ENCODE measurements around the gene NAP1L4.

NAP1L4 gene

GRCh38 chr11:2976294-2977063 is 15.7 kb downstream of the NAP1L4 start:
- DNase-seq, result no peak
- in situ Hi-C loops (cut with HindIII; ENCODE audit: low pct_ligation_motif_present, low pct_unique_long_range_greater_than_20kb, low sequenced_read_pairs), result no loop called here

DNA sequence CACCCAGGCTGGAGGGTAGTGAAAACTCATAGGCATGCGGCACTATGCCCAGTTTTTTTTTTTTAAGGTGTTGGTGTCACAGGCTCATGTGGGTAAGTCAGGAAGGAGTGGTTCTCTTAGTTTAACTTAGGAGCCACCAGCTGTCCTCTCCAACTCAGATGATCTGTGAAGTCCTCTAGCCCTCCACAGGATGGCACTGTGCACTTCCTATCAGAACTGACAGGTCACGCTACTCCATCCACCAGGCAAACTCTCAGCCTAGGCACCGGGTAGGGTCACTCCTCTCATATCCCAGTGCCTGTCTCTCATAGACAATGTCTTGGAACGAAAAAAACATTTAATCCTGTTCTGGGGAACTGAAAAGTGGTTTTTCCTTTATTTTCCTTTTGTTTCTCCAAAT is 16.5 kb downstream of the NAP1L4 start:
- in situ Hi-C loops (cut with HindIII; ENCODE audit: low pct_ligation_motif_present, low pct_unique_long_range_greater_than_20kb, low sequenced_read_pairs), result no loop called here
- DNase-seq, result peak; percentile 34

- in situ Hi-C loops (cut with HindIII; ENCODE audit: low pct_ligation_motif_present, low pct_unique_long_range_greater_than_20kb, low sequenced_read_pairs), result no loop called here
Measured at GRCh38 chr11:2974272-2974671, 17.9 kb downstream of the NAP1L4 start.

DNA sequence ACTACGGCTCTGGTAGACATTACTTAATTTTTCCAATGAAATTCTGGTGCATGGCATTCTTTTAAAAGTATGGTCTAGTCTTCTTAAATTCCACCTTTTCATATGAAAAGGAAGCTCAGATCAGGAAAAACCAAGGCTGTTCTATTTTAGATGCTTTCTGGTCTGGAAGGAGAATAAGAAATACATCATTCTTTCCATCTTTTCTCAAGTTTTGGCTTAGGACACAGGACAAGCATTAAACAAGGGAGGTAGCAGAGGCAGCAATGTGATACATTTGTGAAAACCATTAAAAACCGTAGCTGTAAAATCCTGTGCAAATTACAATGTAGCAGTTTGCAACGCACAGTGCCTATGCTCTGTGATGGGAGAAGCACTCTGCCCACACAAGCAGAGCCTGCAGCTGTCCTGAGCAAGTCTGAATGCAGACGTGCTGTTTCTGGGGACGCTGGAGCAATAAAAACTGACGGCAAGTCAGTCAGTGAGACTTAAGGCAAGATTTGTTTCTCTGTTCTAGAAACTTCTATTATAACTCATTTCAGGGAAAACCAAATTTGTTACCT is 23.7 kb downstream of the NAP1L4 start:
- in situ Hi-C loops (cut with HindIII; ENCODE audit: low pct_ligation_motif_present, low pct_unique_long_range_greater_than_20kb, low sequenced_read_pairs), result no loop called here
- DNase-seq, result no peak

More at GRCh38 chr11:2974272-2974671, 17.9 kb downstream of the NAP1L4 start:
- no peak for DNase-seq

GRCh38 chr11:2964782-2965181 is 27.3 kb downstream of the NAP1L4 start:
- in situ Hi-C loops (cut with HindIII; ENCODE audit: low pct_ligation_motif_present, low pct_unique_long_range_greater_than_20kb, low sequenced_read_pairs), result no loop called here
- DNase-seq, result no peak

DNA sequence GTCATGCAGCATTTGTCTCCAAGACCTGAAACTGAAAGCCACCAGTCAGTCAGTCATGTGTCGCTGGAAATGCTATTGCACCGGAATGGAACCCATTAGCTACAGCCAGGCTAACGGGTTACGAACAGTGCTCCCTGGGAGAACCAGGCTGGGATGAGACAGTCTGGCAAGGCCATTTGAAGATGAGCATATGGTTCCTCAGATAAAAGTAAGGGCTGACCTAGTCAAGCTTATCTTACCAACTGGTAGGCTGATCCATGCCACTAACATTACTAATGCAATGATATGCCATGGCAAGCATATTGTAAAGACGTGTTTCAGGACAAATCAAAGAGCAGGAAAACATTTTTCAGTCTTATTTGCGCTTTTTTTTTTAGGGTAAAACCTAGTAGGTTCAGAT is 28.4 kb downstream of the NAP1L4 start:
- in situ Hi-C loops (cut with HindIII; ENCODE audit: low pct_ligation_motif_present, low pct_unique_long_range_greater_than_20kb, low sequenced_read_pairs), result no loop called here
- DNase-seq, result no peak

DNA sequence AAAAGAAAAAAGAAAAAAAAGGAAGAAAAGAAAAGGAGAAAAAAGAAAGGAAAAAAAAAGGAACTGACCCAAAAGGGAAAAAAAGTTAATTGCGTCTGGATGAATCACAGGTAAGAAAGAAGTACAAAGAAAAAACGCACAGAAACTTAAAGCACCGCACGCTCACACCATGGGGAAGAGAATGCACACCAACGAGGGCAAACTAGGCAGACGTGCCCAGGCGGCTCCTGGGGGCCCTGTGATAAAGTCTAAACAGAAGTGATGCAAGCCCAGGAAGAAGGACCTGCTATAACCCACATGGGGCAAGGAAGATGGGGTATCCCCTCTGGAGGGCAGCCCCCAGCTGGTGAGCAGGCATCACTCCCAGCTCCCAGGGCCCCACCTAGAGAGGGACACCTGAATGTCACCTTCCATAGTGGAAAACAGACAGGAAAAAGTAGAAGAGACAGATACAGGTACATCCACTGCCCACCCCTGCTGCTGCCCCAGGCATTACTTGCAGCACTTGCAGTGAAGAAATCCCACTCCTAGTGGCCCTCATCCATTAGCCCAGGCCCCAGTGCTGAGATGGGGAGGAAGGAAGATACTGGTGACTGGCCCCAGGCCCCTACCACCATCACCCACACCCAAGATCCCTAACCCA is 28.9 kb downstream of the NAP1L4 start:
- DNase-seq, result no peak
- in situ Hi-C loops (cut with HindIII; ENCODE audit: low pct_ligation_motif_present, low pct_unique_long_range_greater_than_20kb, low sequenced_read_pairs), result no loop called here

GRCh38 chr11:2961080-2961479 is 31.0 kb downstream of the NAP1L4 start:
- no peak for DNase-seq
- in situ Hi-C loops (cut with HindIII; ENCODE audit: low pct_ligation_motif_present, low pct_unique_long_range_greater_than_20kb, low sequenced_read_pairs), result no loop called here

DNA sequence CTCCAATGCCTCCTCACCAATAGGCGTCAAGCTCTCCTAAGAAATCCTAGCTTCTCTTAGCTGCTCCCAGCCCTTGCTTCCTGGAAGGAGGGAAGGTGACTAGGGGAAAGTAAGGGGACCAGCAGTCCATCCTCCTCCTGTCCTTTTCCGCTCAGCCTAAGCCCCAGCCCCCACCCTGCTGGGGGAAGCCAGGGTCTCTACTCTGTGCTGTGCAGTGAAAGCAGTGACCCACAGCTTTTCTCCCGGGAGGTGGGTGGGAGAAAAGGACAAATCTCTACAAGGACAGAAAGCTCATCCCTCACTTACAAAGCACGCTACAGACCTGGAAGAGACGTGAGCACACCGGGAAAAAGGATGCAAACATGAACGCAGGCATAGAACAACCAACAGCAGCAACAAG is 32.0 kb downstream of the NAP1L4 start:
- in situ Hi-C loops (cut with HindIII; ENCODE audit: low pct_ligation_motif_present, low pct_unique_long_range_greater_than_20kb, low sequenced_read_pairs), result no loop called here

DNA sequence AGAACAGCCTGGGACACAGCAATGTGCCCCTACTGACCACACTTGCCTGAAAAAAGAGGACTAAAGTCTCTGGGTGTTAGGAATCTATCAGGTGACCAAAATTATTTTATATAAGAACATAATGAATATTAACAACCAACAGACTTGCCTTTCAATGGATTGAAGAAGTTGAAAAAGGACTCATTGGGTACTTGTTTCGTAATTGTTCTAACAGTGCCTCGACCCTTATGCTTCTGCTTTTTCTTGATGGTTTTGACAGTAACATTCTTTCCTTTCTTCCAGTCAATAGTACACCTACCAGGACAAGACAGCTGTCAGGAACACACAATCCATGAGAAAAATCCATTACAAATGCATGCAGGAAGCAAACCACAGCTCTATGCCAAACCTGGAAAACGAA is 33.9 kb downstream of the NAP1L4 start:
- in situ Hi-C loops (cut with HindIII; ENCODE audit: low pct_ligation_motif_present, low pct_unique_long_range_greater_than_20kb, low sequenced_read_pairs), result no loop called here
- no peak for DNase-seq

More for the DNA sequence above, 32.0 kb downstream of the NAP1L4 start:
- no peak for DNase-seq

- peak; percentile 22 for DNase-seq
- in situ Hi-C loops (cut with HindIII; ENCODE audit: low pct_ligation_motif_present, low pct_unique_long_range_greater_than_20kb, low sequenced_read_pairs), result no loop called here
Measured at GRCh38 chr11:2955906-2956476, 36.1 kb downstream of the NAP1L4 start.

- DNase-seq, result no peak
- in situ Hi-C loops (cut with HindIII; ENCODE audit: low pct_ligation_motif_present, low pct_unique_long_range_greater_than_20kb, low sequenced_read_pairs), result no loop called here
Measured at GRCh38 chr11:2954263-2954662, 37.9 kb downstream of the NAP1L4 start.

GRCh38 chr11:2952290-2952689 is 39.8 kb downstream of the NAP1L4 start:
- no peak for DNase-seq
- in situ Hi-C loops (cut with HindIII; ENCODE audit: low pct_ligation_motif_present, low pct_unique_long_range_greater_than_20kb, low sequenced_read_pairs), result no loop called here

DNA sequence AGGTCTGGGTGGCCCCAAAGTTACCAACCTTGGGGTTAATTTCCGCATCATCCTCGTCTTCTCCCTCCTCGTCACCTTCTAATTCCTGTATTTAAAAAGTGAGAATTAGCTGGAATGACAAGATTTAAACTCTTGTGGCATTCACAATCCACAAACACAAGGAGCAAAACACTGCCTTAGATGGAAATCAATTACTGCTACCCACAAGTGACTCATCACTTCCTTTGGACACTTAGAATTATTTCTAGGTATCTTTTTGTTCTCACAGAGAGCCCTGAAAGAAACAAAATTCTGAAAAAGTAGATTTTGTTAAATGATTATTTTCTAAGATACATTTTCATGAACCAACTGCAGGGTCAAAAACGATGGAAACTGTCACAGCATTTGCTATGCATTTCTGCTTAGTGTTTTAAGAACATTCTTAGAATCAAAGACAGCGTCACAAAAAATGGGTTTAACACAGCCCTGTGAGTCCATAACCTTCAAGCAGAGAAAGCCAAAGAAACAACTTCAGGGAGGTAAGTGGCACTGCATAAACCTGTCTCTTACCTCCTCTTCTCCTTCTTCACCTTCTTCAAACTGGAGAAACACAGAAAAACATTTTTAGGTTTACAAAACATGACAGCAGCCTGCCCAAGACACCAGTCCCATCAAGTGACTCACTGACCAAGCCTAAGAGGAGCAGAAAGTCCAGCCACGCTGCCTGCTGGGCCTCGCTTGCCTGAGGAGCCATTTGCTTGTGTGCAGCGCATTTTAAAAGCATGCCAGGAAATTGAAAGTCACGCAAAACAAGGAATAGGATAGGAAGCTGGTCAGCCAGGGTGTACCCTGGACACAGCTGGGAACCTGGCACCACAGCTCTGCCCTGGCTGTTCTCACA is 40.7 kb downstream of the NAP1L4 start:
- no peak for DNase-seq
- in situ Hi-C loops (cut with HindIII; ENCODE audit: low pct_ligation_motif_present, low pct_unique_long_range_greater_than_20kb, low sequenced_read_pairs), result no loop called here

- in situ Hi-C loops (cut with HindIII; ENCODE audit: low pct_ligation_motif_present, low pct_unique_long_range_greater_than_20kb, low sequenced_read_pairs), result no loop called here
- no peak for DNase-seq
Measured at GRCh38 chr11:2950825-2951224, 41.3 kb downstream of the NAP1L4 start.

DNA sequence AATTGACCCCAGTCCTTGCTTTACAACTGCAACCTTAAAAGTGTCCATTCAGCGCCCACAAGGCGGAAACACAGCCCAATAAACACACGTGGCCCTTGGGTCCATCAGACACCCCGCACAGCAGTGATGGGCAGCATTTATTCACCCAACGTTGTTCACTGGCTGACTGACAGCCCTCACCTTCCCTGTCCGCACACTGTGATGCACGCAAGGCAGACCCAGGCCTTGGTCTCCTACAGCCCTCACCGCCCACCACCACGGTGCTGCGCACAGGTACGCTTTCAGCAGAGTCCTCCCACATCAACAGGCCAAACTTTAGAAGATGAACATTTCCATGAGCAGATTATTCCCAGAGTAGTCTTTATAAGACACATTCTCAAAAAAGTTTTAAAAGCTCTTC is 42.2 kb downstream of the NAP1L4 start:
- in situ Hi-C loops (cut with HindIII; ENCODE audit: low pct_ligation_motif_present, low pct_unique_long_range_greater_than_20kb, low sequenced_read_pairs), result no loop called here
- DNase-seq, result no peak

GRCh38 chr11:2947744-2948143 is 44.4 kb downstream of the NAP1L4 start:
- DNase-seq, result no peak
- in situ Hi-C loops (cut with HindIII; ENCODE audit: low pct_ligation_motif_present, low pct_unique_long_range_greater_than_20kb, low sequenced_read_pairs), result no loop called here

DNA sequence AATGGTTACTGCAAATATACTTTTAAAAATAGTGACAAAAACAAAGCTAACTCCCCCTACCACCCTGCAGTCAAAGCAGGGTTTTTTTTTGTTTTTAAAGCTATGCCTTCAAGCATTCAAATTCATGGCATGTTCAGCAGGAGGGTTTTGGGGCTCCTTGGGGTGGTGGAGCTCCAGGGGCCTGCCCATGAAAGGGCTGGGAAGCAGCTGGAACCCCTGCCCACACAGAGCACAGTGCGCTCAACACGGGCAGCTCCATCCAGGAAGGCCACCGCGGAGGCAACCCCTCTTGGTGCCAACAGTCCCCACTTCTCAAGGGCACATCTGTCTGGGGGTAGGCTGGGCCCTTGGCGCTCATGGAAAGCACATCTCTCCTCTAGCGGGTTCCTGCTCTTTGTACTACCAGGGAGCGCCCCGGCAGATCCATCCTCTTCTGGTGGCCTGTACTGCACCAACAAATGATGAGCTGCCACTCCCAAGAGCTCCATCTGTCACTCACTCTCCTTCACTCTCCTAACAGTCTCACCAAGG is 46.3 kb downstream of the NAP1L4 start:
- DNase-seq, result no peak
- in situ Hi-C loops (cut with HindIII; ENCODE audit: low pct_ligation_motif_present, low pct_unique_long_range_greater_than_20kb, low sequenced_read_pairs), result no loop called here
